OCI-LY3 (cell line): ENCODE data around the gene UNC5B.

ENCODE experiments used
- H2AFZ ChIP-seq: fragments of 200-600, 300-600 bp; shearing (Covaris generic); 2 replicates; pipeline ENCODE4 v1.6.0; 2014; ENCODE audit warnings: antibody characterized with exemption, low read depth, low read length
- H3K27ac ChIP-seq: fragments of 200-600, 300-600 bp; sonication (generic); 2 replicates; pipeline ENCODE4 v1.5.1; 2014; ENCODE audit warnings: mild to moderate bottlenecking, low read length, moderate library complexity, mixed read lengths
- H3K27me3 ChIP-seq: fragments of 200-600, 300-600 bp; sonication (generic); 2 replicates; pipeline ENCODE4 v1.6.1; 2014; ENCODE audit warnings: low read depth, low read length, mixed read lengths
- H3K36me3 ChIP-seq: fragments of 200-600, 300-600 bp; sonication (generic); replicated peaks from 2 replicates; pipeline ENCODE3; 2014; ENCODE audit warnings: low read depth, low read length, mixed read lengths
- H3K4me1 ChIP-seq: fragments of 300-600, 200-600 bp; sonication (generic); 2 replicates; pipeline ENCODE4 v1.6.1; 2014; ENCODE audit warnings: low read length, mixed read lengths
- H3K4me2 ChIP-seq: fragments of 200-600, 300-600 bp; sonication (generic); 2 replicates; pipeline ENCODE4 v1.6.1; 2014; ENCODE audit warnings: low read length, mixed read lengths
- H3K4me3 ChIP-seq: fragments of 300-600, 200-600 bp; sonication (generic); 2 replicates; pipeline ENCODE4 v1.5.1; 2014; ENCODE audit warnings: antibody characterized with exemption, mild to moderate bottlenecking, low read length, moderate library complexity
- H3K79me2 ChIP-seq: fragments of 300-600, 200-600 bp; shearing (Covaris generic); 2 replicates; pipeline ENCODE4 v1.6.1; 2014; ENCODE audit warnings: mild to moderate bottlenecking, low read length, mixed read lengths
- H3K9ac ChIP-seq: fragments of 300-600, 200-600 bp; shearing (Covaris generic); 2 replicates; pipeline ENCODE4 v1.6.0; 2014; ENCODE audit warnings: mild to moderate bottlenecking, low read length, moderate library complexity
- H3K9me3 ChIP-seq: fragments of 200-600, 300-600 bp; shearing (Covaris generic); 2 replicates; pipeline ENCODE4 v1.6.1; 2014; ENCODE audit warnings: low read length, mixed read lengths; ENCODE audit not compliant: insufficient read depth
- H4K20me1 ChIP-seq: fragments of 200-600, 300-600 bp; sonication (generic); 2 replicates; pipeline ENCODE4 v1.6.1; 2016; ENCODE audit warnings: low read length, mixed read lengths; ENCODE audit not compliant: insufficient read depth
- CTCF ChIP-seq: fragments of 200-600, 300-600 bp; sonication (generic); IDR thresholded peaks from 2 replicates; pipeline ENCODE4 v1.5.1; 2014; ENCODE audit warnings: antibody characterized with exemption, low read length, low read depth
- EZH2phosphoT487 ChIP-seq: fragments of 200-600 bp; shearing (Covaris generic); IDR thresholded peaks from 2 replicates; pipeline ENCODE4 v1.6.1; 2018; ENCODE audit warnings: antibody characterized with exemption, mixed run types, low read depth

UNC5B gene

GRCh38 chr10:71244431-71245419 lies 32.4 kb downstream of the UNC5B start:
- Histone ChIP-seq H3K79me2 (no peaks in the 10 kb centered on the region), H3K27me3 (no peaks in the 10 kb centered on the region), H3K9ac (no peak overlapping the region), H3K36me3 (no peaks in the 10 kb centered on the region), H3K4me3 (no peak overlapping the region), H3K9me3 (no peaks in the 10 kb centered on the region), H4K20me1 (no peaks in the 10 kb centered on the region), H2AFZ (no peak overlapping the region), H3K27ac (no peak overlapping the region), H3K4me2 (no peak overlapping the region), H3K4me1 (no peaks in the 10 kb centered on the region)
- TF ChIP-seq CTCF (no peak), EZH2phosphoT487 (no peak)

- no peak overlapping the region for H3K4me2 ChIP-seq
- no peaks in the 10 kb centered on the region for H4K20me1 ChIP-seq
- no peaks in the 10 kb centered on the region for H3K9me3 ChIP-seq
- H3K4me3 ChIP-seq = no peak overlapping the region
- no peak overlapping the region for H3K27ac ChIP-seq
- H3K9ac ChIP-seq = no peak overlapping the region
- H3K4me1 ChIP-seq = no peaks in the 10 kb centered on the region
- H3K79me2 ChIP-seq = no peaks in the 10 kb centered on the region
- no peak overlapping the region for H2AFZ ChIP-seq
- TF ChIP-seq EZH2phosphoT487 (no peak), CTCF (no peak)
- H3K36me3 ChIP-seq = no peaks in the 10 kb centered on the region
- no peaks in the 10 kb centered on the region for H3K27me3 ChIP-seq
Observed at GRCh38 chr10:71245420-71246325, 33.3 kb downstream of the UNC5B start.

- Histone ChIP-seq H3K27ac (no peak overlapping the region), H3K79me2 (no peaks in the 10 kb centered on the region), H4K20me1 (no peaks in the 10 kb centered on the region), H3K4me1 (no peaks in the 10 kb centered on the region), H3K36me3 (no peaks in the 10 kb centered on the region), H3K4me3 (no peak overlapping the region), H3K9me3 (no peaks in the 10 kb centered on the region), H2AFZ (no peak overlapping the region), H3K4me2 (no peak overlapping the region), H3K9ac (no peak overlapping the region), H3K27me3 (no peaks in the 10 kb centered on the region)
- TF ChIP-seq EZH2phosphoT487 (no peak), CTCF (no peak)
Observed at GRCh38 chr10:71246591-71247413, 34.4 kb downstream of the UNC5B start.
